Stimulated activated CD4-positive, alpha-beta T cell treated with anti-CD3 and anti-CD28 coated beads, Interleukin-15, amount 100 ng/mL, for 24 hours (primary cell): ENCODE measurements around the gene MTMR3.

ENCODE experiments used
- DNase-seq: peaks from one replicate; pipeline ENCODE4 v3.0.0-alpha.2; 2020

The MTMR3 gene

GRCh38 chr22:29917052-29917902 lies 34.3 kb downstream of the MTMR3 start:
- no peak for DNase-seq

GRCh38 chr22:29925402-29925801 lies 42.4 kb downstream of the MTMR3 start:
- DNase-seq = no peak

- DNase-seq = no peak
Measured at GRCh38 chr22:29926057-29926456, 43.1 kb downstream of the MTMR3 start.

- DNase-seq = no peak
Measured at GRCh38 chr22:29932136-29932535, 49.2 kb downstream of the MTMR3 start.

- DNase-seq = no peak
Measured at GRCh38 chr22:29933619-29934018, 50.6 kb downstream of the MTMR3 start.

GRCh38 chr22:29934596-29934995 lies 51.6 kb downstream of the MTMR3 start:
- no peak for DNase-seq

GRCh38 chr22:29936186-29936585 lies 53.2 kb downstream of the MTMR3 start:
- no peak for DNase-seq

- DNase-seq = peak; percentile 30
Measured at GRCh38 chr22:29937940-29938693, 55.1 kb downstream of the MTMR3 start.

GRCh38 chr22:29940526-29940925 lies 57.6 kb downstream of the MTMR3 start:
- no peak for DNase-seq

GRCh38 chr22:29944339-29944738 lies 61.4 kb downstream of the MTMR3 start:
- DNase-seq = no peak

- no peak for DNase-seq
Measured at GRCh38 chr22:29945435-29945834, 62.5 kb downstream of the MTMR3 start.

GRCh38 chr22:29946220-29946619 lies 63.2 kb downstream of the MTMR3 start:
- DNase-seq = no peak

GRCh38 chr22:29947410-29948384 lies 64.7 kb downstream of the MTMR3 start:
- no peak for DNase-seq

GRCh38 chr22:29948385-29948769 lies 65.4 kb downstream of the MTMR3 start:
- DNase-seq = no peak

GRCh38 chr22:29949872-29950271 lies 66.9 kb downstream of the MTMR3 start:
- no peak for DNase-seq

GRCh38 chr22:29951791-29952413 lies 68.9 kb downstream of the MTMR3 start:
- peak; percentile 8 for DNase-seq

GRCh38 chr22:29954203-29954855 lies 71.4 kb downstream of the MTMR3 start:
- no peak for DNase-seq

- no peak for DNase-seq
Measured at GRCh38 chr22:29956680-29957079, 73.7 kb downstream of the MTMR3 start.

- DNase-seq = no peak
Measured at GRCh38 chr22:29958170-29958569, 75.2 kb downstream of the MTMR3 start.

GRCh38 chr22:29964776-29965175 lies 81.8 kb downstream of the MTMR3 start:
- DNase-seq = no peak

GRCh38 chr22:29967461-29967860 lies 84.5 kb downstream of the MTMR3 start:
- no peak for DNase-seq

GRCh38 chr22:29971607-29972006 lies 88.6 kb downstream of the MTMR3 start:
- DNase-seq = no peak
